Stimulated activated CD4-positive, alpha-beta T cell treated with anti-CD3 and anti-CD28 coated beads, Interleukin-15, amount 100 ng/mL, for 48 hours (primary cell): ENCODE data around the gene UFSP1.

Source experiments
- DNase-seq, 2 donors: peaks; one replicate each; pipeline ENCODE4 v3.0.0-alpha.2; 2020; ENCODE audit warnings: low read depth in 2 of 2

The UFSP1 gene

GRCh38 chr7:100895956-100896731 is 6.6 kb upstream of the UFSP1 start:
- DNase-seq, result no peak

GRCh38 chr7:100895701-100895955 is 6.1 kb upstream of the UFSP1 start, which contains the start of gene ACHE:
ACHE (minus strand) TSS chr7:100895888; CDS start chr7:100894232, 1,656 bp downstream.
- DNase-seq, result no peak

GRCh38 chr7:100894860-100895700 is 5.6 kb upstream of the UFSP1 start:
- DNase-seq, result no peak

- DNase-seq, result no peak
Observed at GRCh38 chr7:100893910-100894721, 4.6 kb upstream of the UFSP1 start.

GRCh38 chr7:100893318-100893895 is 3.9 kb upstream of the UFSP1 start:
- no peak for DNase-seq

- DNase-seq, result no peak
Observed at GRCh38 chr7:100892364-100893317, 3.1 kb upstream of the UFSP1 start.

GRCh38 chr7:100891568-100892247 is 2.2 kb upstream of the UFSP1 start:
- DNase-seq, result no peak

- no peak for DNase-seq
Observed at GRCh38 chr7:100890653-100891567, 1.4 kb upstream of the UFSP1 start.

- DNase-seq, result no peak
Observed at GRCh38 chr7:100888291-100888987, 1.1 kb downstream of the UFSP1 start.

GRCh38 chr7:100887516-100888290 is 1.8 kb downstream of the UFSP1 start:
- DNase-seq, result no peak

- DNase-seq, result no peak
Observed at GRCh38 chr7:100886936-100887515, 2.5 kb downstream of the UFSP1 start.

GRCh38 chr7:100886142-100886935 is 3.2 kb downstream of the UFSP1 start:
- DNase-seq, result no peak

GRCh38 chr7:100885440-100886141 is 3.9 kb downstream of the UFSP1 start:
- DNase-seq, result no peak

- DNase-seq, result no peak
Observed at GRCh38 chr7:100884736-100885439, 4.6 kb downstream of the UFSP1 start.
